Psoas muscle (tissue), 8 donors: Measurements from ENCODE around the gene A3GALT2. TPM values are rescaled to one million over a fixed set of nuclear protein-coding genes. Genes with fewer than 3 reads are reported as not detected.

Experiments
- ATAC-seq, 4 donors: fragments of 200-7000 bp; cut with Tn5 transposase; one replicate each; pipeline ENCODE4 v1.9.1; 2020; ENCODE audit warnings: moderate library complexity in 3 of 4, mild to moderate bottlenecking in 2 of 4
- DNase-seq, 2 donors: peaks; one replicate each; pipeline ENCODE4 v3.0.0-alpha.2; 2020
- H3K27ac ChIP-seq: fragments of 200-600 bp; one replicate; pipeline ENCODE4 v1.8.0; 2022
- H3K27me3 ChIP-seq, 3 donors: fragments of 200-600 bp in 1 of 3; one replicate each; pipeline versions ENCODE4 v1.6.1 to v1.8.0; 2013 to 2022; ENCODE audit warnings: low read length in 2 of 3, mild to moderate bottlenecking in 2 of 3, moderate library complexity in 1 of 3; ENCODE audit not compliant: insufficient read depth in 3 of 3
- H3K36me3 ChIP-seq, 2 donors: fragments of 200-600 bp in 1 of 2; one replicate each; pipeline versions ENCODE4 v1.6.1 to v1.8.0; 2013 to 2022; ENCODE audit warnings: low read depth in 1 of 2, mild to moderate bottlenecking in 1 of 2, moderate library complexity in 1 of 2; ENCODE audit not compliant: insufficient read depth in 1 of 2
- H3K4me1 ChIP-seq: fragments of 200-600 bp; one replicate; pipeline ENCODE4 v1.8.0; 2022
- H3K4me3 ChIP-seq: fragments of 200-600 bp; one replicate; pipeline ENCODE4 v1.8.0; 2022; ENCODE audit warnings: mild to moderate bottlenecking
- H3K9me3 ChIP-seq: fragments of 200-600 bp; one replicate; pipeline ENCODE4 v1.8.0; 2022
- WGBS, 3 donors: extraction: QIAGEN DNeasy Blood & Tissue Kit; methylation state at CpG; one replicate each; pipeline versions ENCODE4 v1.1.6 to v1.1.7; 2013; 5-methylcytosine and 5-hydroxymethylcytosine counted together
- intact Hi-C, 2 donors: fragments of 100-400 bp; cut with DNase I; formaldehyde crosslinking; loops; one replicate each; pipeline versions ENCODE4 v1.11.0 to v1.14.2; 2022
- polyA plus RNA-seq, 3 donors: library from polyadenylated mRNA; stranded (reverse); fragments of 200-250 nt; gene quantifications; one replicate each; pipeline ENCODE4 v1.2.3, GENCODE V29; 2013
- total RNA-seq, 4 donors: library from RNA; stranded (reverse); fragmentation: NEBNext Ultra II Directional in 2 of 4; extraction: Animal tissue kit (Norgen Biotek cat#: 25700) in 2 of 4; gene quantifications; one replicate each; pipeline versions ENCODE4 v1.2.1 to v1.2.4, GENCODE V29; 2021 to 2023
- TF ChIP-seq, protein P1 (sequence below): fragments of 200-600 bp; IDR thresholded peaks from one replicate; pipeline ENCODE4 v1.8.0; 2022; ENCODE audit warnings: antibody characterized with exemption
- donor health status: healthy with polysubstance abuse.
- donor health status: DM: no; HTN: no; CAD: no; lungs with moderate emphysema.
- donor health status: Bipolar disorder and iron deficiency.
- donor health status: healthy.
- donor health status: DM: yes; HTN: yes; CAD: no.
- donor health status: DM: no; HTN: no; CAD: no.
- donor health status: DM: no; HTN: no; CAD: no.
- donor health status: DM: yes; HTN: yes; CAD: no.

Gene A3GALT2
- total and polyA plus RNA-seq, 7 donors: not detected

GRCh38 chr1:33266766-33267165 lies 54.1 kb downstream of the A3GALT2 start:
- peaks cover 0 to 17% of the 10 kb centered on the region in 2 donors for H3K36me3 ChIP-seq
- no peak for ATAC-seq
- DNase-seq: no peak
- H3K27me3 ChIP-seq: no peaks in the 10 kb centered on the region
- intact Hi-C loops: no loop called here
- H3K9me3 ChIP-seq: no peaks in the 10 kb centered on the region
- 85 to 90% (median 90%) methylated on average over 6 of the region's 6 CpGs for WGBS, 3 donors
- H3K4me3 ChIP-seq: no peak overlapping the region
- TF ChIP-seq, protein P1, sequence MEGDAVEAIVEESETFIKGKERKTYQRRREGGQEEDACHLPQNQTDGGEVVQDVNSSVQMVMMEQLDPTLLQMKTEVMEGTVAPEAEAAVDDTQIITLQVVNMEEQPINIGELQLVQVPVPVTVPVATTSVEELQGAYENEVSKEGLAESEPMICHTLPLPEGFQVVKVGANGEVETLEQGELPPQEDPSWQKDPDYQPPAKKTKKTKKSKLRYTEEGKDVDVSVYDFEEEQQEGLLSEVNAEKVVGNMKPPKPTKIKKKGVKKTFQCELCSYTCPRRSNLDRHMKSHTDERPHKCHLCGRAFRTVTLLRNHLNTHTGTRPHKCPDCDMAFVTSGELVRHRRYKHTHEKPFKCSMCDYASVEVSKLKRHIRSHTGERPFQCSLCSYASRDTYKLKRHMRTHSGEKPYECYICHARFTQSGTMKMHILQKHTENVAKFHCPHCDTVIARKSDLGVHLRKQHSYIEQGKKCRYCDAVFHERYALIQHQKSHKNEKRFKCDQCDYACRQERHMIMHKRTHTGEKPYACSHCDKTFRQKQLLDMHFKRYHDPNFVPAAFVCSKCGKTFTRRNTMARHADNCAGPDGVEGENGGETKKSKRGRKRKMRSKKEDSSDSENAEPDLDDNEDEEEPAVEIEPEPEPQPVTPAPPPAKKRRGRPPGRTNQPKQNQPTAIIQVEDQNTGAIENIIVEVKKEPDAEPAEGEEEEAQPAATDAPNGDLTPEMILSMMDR: no peak
- H3K4me1 ChIP-seq: peaks cover 6% of the 10 kb centered on the region
- no peak overlapping the region for H3K27ac ChIP-seq

DNA sequence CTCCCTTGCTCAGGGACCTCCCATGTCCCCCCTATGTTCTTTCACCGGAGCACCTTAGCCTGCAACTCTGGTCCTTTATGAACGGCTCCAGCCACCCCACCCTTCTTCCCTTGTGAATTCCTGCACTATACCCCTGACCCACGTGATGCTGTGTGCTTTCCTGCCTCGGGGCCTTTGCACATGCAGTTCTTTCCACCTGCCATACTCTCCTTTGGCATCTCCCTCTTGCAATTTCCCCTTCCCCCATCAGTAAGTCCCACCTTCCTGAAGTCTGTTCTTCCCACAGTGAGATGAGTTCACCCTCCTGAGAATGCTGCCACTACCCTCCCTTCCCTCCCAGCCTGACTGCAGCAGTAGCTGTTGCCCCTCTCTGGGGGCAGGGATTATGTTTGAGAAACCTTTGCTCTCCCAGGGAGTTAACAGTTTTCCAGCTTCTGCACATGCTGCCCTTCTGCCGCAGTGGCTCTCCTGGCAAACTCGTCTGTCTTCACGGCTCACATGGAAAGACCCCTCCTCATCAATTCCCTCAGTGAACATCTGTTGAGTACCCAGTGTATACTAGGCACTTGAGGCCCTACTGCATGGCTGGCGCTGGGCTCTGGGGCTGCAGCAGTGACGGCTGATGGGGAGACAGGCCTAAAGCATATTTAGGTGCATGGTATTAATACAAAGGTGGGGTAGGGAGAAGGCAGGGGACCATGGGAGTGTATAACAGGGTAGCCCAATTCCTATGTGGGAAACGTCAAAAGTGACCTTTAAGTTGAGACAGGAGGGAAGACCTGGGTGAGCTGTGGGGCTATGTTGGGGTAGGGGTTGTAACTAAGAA lies 54.9 kb downstream of the A3GALT2 start:
- intact Hi-C loops: no loop called here
- ATAC-seq (no peak), DNase-seq (no peak)
- 78 to 84% (median 79%) methylated on average over 10 of the region's 10 CpGs for WGBS, 3 donors
- TF ChIP-seq, protein P1: no peak
- peaks cover 0 to 16% of the 10 kb centered on the region in 2 donors for H3K36me3 ChIP-seq
- no peak overlapping the region for H3K4me3 ChIP-seq
- H3K9me3 ChIP-seq: no peaks in the 10 kb centered on the region
- no peaks in the 10 kb centered on the region for H3K27me3 ChIP-seq
- peaks cover 10% of the 10 kb centered on the region for H3K4me1 ChIP-seq
- no peak overlapping the region for H3K27ac ChIP-seq

DNA sequence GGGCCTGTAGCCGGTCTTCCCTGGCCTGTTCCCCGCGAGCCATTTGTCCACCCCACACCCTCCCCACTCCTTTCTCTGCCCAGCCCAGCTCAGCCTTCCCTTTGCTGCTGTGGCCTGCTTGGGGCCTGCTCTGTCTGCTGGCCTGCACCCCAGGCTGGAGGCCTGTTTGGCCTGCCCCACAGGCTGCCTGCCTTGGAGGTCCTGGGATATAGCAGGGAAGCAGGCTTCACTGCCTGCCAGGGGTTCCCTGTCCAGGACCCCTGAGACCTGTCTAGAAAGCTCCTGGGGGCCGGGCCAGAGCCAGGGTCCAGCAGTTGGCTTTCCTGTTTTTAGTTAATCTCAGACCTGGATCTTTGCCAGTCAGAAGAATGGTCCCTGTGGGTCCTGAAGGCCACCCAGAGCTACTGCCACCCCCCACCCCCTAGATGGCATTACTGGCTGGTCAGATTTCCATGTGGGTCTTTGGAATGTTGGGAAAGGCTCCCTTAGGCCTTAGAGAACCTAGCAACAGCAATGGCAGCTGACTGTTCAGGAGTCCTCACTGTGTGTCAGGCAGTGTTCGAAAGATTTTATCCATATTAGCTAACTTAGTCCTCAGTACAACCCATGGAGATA lies 56.9 kb downstream of the A3GALT2 start:
- no peak overlapping the region for H3K27ac ChIP-seq
- peak in 1 of 4 donors; percentile 7 for ATAC-seq
- H3K9me3 ChIP-seq: no peaks in the 10 kb centered on the region
- intact Hi-C loops: no loop called here
- H3K36me3 ChIP-seq: peaks cover 0 to 4% of the 10 kb centered on the region in 2 donors
- no peaks in the 10 kb centered on the region for H3K27me3 ChIP-seq
- DNase-seq: no peak
- TF ChIP-seq, protein P1: no peak
- WGBS, 3 donors: 41 to 60% (median 60%) methylated on average over 5 of the region's 5 CpGs
- no peak overlapping the region for H3K4me3 ChIP-seq
- H3K4me1 ChIP-seq: peaks cover 27% of the 10 kb centered on the region

- Histone ChIP-seq H3K27ac (no peak overlapping the region), H3K4me1 (peaks cover 43% of the 10 kb centered on the region), H3K27me3 (no peaks in the 10 kb centered on the region), H3K9me3 (no peaks in the 10 kb centered on the region), H3K36me3 (peaks cover 0 to 4% of the 10 kb centered on the region in 2 donors), H3K4me3 (no peak overlapping the region)
- TF ChIP-seq, protein P1: no peak
- ATAC-seq (no peak), DNase-seq (no peak)
- intact Hi-C loops: no loop called here
- WGBS, 3 donors: 56 to 69% (median 56%) methylated on average over 7 of the region's 7 CpGs
Measured at GRCh38 chr1:33261344-33261743, 59.6 kb downstream of the A3GALT2 start.
